ENCODE measurements around the gene TCERG1L.

TCERG1L gene

GRCh38 chr10:131233611-131234258 lies 77.8 kb downstream of the TCERG1L start:
- Histone ChIP-seq H3K27ac (ENCODE audit: low read depth, low read length) (no peak overlapping the region), H3K27me3 (ENCODE audit: low read length) (no peaks in the 10 kb centered on the region), H3K9ac (ENCODE audit: low read length) (no peak overlapping the region), H3K4me3 (ENCODE audit: insufficient read depth, low read length, poor library complexity, severe bottlenecking) (no peak overlapping the region), H2AFZ (ENCODE audit: low read depth, low read length, severe bottlenecking) (no peak overlapping the region), H3K36me3 (ENCODE audit: low read length) (no peaks in the 10 kb centered on the region), H3K4me2 (ENCODE audit: low read depth, low read length, poor library complexity, severe bottlenecking) (no peak overlapping the region), H3K79me2 (ENCODE audit: insufficient read depth, low read length) (no peaks in the 10 kb centered on the region), H3F3A (ENCODE audit: insufficient read depth) (no peaks in the 10 kb centered on the region), H4K20me1 (ENCODE audit: low read depth, low read length) (no peaks in the 10 kb centered on the region), H3K9me3 (ENCODE audit: insufficient read depth, low read length) (no peaks in the 10 kb centered on the region), H3K9me2 (replicated peaks; ENCODE audit: insufficient read depth, low read length) (no peaks in the 10 kb centered on the region)
- no peak for TF ChIP-seq CTCF (IDR thresholded peaks at IDR 0.05; ENCODE audit: insufficient read depth, low read length, poor library complexity, severe bottlenecking)
- no peak for TF ChIP-seq EZH2phosphoT487 (conservative IDR thresholded peaks at IDR 0.05; ENCODE audit: low read length)

GRCh38 chr10:131231965-131232541 lies 79.5 kb downstream of the TCERG1L start:
- H3K27me3 ChIP-seq (ENCODE audit: low read length): no peaks in the 10 kb centered on the region
- H3K27ac ChIP-seq (ENCODE audit: low read depth, low read length): no peak overlapping the region
- no peak overlapping the region for H3K4me2 ChIP-seq (ENCODE audit: low read depth, low read length, poor library complexity, severe bottlenecking)

GRCh38 chr10:131231323-131231964 lies 80.1 kb downstream of the TCERG1L start:
- no peaks in the 10 kb centered on the region for H3F3A ChIP-seq (ENCODE audit: insufficient read depth)
- no peak overlapping the region for H3K4me3 ChIP-seq (ENCODE audit: insufficient read depth, low read length, poor library complexity, severe bottlenecking)
- H3K9me2 ChIP-seq (replicated peaks; ENCODE audit: insufficient read depth, low read length): no peaks in the 10 kb centered on the region
- H2AFZ ChIP-seq (ENCODE audit: low read depth, low read length, severe bottlenecking): no peak overlapping the region
- no peaks in the 10 kb centered on the region for H3K9me3 ChIP-seq (ENCODE audit: insufficient read depth, low read length)
- no peak for TF ChIP-seq CTCF (IDR thresholded peaks at IDR 0.05; ENCODE audit: insufficient read depth, low read length, poor library complexity, severe bottlenecking)
- H3K27me3 ChIP-seq (ENCODE audit: low read length): no peaks in the 10 kb centered on the region
- no peaks in the 10 kb centered on the region for H3K36me3 ChIP-seq (ENCODE audit: low read length)
- no peak overlapping the region for H3K4me2 ChIP-seq (ENCODE audit: low read depth, low read length, poor library complexity, severe bottlenecking)
- H3K79me2 ChIP-seq (ENCODE audit: insufficient read depth, low read length): no peaks in the 10 kb centered on the region
- H3K27ac ChIP-seq (ENCODE audit: low read depth, low read length): no peak overlapping the region
- H4K20me1 ChIP-seq (ENCODE audit: low read depth, low read length): no peaks in the 10 kb centered on the region
- no peak overlapping the region for H3K9ac ChIP-seq (ENCODE audit: low read length)

More at GRCh38 chr10:131231965-131232541, 79.5 kb downstream of the TCERG1L start:
- TF ChIP-seq EZH2phosphoT487 (conservative IDR thresholded peaks at IDR 0.05; ENCODE audit: low read length) (no peak), CTCF (IDR thresholded peaks at IDR 0.05; ENCODE audit: insufficient read depth, low read length, poor library complexity, severe bottlenecking) (no peak)
- H3F3A ChIP-seq (ENCODE audit: insufficient read depth): no peaks in the 10 kb centered on the region
- H2AFZ ChIP-seq (ENCODE audit: low read depth, low read length, severe bottlenecking): no peak overlapping the region
- H3K4me3 ChIP-seq (ENCODE audit: insufficient read depth, low read length, poor library complexity, severe bottlenecking): no peak overlapping the region
- no peaks in the 10 kb centered on the region for H3K9me3 ChIP-seq (ENCODE audit: insufficient read depth, low read length)
- H3K36me3 ChIP-seq (ENCODE audit: low read length): no peaks in the 10 kb centered on the region
- no peaks in the 10 kb centered on the region for H3K79me2 ChIP-seq (ENCODE audit: insufficient read depth, low read length)
- no peaks in the 10 kb centered on the region for H4K20me1 ChIP-seq (ENCODE audit: low read depth, low read length)
- no peak overlapping the region for H3K9ac ChIP-seq (ENCODE audit: low read length)
- H3K9me2 ChIP-seq (replicated peaks; ENCODE audit: insufficient read depth, low read length): no peaks in the 10 kb centered on the region

Measured in SU-DHL-6 (cell line).